ENCODE measurements around the gene RNF213.

The RNF213 gene

DNA sequence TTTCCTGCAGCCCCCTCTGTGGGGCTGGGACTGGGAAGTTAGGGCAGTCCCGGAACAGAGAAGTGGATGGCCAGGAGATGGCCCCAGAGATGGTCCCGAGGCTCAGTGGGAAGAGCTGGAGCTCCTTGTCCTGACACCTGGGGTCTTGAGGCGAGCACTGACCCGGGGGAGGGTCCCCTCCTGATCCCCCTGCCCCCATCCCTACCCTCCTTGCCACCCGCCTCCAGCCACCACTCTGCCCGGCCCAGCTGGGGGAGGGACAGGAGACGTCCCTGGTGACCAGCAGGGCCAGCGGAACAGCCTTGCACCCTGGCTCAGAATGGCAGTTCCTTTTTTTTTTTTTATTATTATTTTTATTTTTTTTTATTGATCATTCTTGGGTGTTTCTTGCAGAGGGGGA is 13.9 kb upstream of the RNF213 start:
- TF ChIP-seq, protein P1, sequence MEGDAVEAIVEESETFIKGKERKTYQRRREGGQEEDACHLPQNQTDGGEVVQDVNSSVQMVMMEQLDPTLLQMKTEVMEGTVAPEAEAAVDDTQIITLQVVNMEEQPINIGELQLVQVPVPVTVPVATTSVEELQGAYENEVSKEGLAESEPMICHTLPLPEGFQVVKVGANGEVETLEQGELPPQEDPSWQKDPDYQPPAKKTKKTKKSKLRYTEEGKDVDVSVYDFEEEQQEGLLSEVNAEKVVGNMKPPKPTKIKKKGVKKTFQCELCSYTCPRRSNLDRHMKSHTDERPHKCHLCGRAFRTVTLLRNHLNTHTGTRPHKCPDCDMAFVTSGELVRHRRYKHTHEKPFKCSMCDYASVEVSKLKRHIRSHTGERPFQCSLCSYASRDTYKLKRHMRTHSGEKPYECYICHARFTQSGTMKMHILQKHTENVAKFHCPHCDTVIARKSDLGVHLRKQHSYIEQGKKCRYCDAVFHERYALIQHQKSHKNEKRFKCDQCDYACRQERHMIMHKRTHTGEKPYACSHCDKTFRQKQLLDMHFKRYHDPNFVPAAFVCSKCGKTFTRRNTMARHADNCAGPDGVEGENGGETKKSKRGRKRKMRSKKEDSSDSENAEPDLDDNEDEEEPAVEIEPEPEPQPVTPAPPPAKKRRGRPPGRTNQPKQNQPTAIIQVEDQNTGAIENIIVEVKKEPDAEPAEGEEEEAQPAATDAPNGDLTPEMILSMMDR (conservative IDR thresholded peaks at IDR 0.05), result no peak

DNA sequence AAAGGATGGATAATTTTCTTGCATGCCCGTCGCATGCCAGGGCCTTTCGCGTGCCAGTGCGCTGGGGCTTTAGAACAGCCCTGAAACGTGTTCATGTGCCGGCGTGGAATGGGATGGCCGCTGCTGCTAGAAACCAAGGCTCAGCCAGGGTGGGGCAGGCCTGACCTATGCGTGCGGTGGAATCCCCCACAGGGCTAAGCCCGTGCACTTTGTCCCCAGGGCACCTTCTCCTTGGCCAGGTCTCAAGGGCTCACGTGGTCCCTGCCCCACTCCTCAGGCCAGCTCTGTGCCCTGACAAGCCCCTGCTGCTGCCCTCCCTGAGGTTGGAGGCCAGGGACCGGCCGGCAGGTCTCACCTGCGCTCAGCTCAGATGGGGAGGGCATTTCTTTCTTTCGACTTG is 13.1 kb upstream of the RNF213 start:
- TF ChIP-seq, protein P1 (conservative IDR thresholded peaks at IDR 0.05), result no peak
- no peak overlapping the region for H3K27ac ChIP-seq

More for the DNA sequence above, 13.9 kb upstream of the RNF213 start:
- H3K27ac ChIP-seq, result no peak overlapping the region

DNA sequence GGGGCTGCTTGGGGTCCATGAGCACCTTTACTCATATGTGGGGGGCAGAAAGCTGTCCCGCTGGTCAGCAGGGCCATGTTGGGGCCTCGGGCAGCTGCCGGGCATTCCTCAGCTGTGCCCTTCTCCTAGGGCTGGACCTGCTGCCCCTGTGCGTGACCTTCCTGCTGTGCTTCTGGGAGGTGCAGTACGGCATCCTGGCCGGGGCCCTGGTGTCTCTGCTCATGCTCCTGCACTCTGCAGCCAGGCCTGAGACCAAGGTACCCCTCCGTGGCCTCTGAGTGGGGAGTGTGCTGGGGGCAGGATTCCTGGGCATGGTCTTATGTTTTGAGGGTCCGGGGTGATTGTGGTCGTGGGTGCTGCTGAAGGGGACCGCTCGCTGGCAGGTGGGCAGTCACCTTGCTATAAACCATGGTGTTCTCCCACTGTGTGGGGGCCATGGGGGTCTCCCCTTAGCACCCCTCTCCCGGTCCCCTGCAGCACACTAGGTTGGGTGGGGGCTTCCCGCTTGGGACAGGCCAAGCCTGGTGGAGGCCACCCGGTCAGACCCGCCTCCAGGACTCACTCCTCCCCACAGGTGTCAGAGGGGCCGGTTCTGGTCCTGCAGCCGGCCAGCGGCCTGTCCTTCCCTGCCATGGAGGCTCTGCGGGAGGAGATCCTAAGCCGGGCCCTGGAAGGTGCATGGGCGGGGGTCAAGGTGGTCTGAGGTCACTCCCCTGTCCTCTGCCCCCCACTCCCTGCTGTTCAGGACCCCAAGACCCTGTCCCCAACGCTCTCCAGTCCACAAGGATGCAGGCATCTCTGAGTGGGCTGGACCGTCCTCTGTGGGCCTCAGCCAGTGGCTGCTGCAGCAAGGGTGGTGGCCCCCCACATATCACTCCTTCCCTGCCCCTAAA is 12.4 kb upstream of the RNF213 start:
- H3K27ac ChIP-seq, result no peak overlapping the region
- TF ChIP-seq, protein P1 (conservative IDR thresholded peaks at IDR 0.05), result no peak

DNA sequence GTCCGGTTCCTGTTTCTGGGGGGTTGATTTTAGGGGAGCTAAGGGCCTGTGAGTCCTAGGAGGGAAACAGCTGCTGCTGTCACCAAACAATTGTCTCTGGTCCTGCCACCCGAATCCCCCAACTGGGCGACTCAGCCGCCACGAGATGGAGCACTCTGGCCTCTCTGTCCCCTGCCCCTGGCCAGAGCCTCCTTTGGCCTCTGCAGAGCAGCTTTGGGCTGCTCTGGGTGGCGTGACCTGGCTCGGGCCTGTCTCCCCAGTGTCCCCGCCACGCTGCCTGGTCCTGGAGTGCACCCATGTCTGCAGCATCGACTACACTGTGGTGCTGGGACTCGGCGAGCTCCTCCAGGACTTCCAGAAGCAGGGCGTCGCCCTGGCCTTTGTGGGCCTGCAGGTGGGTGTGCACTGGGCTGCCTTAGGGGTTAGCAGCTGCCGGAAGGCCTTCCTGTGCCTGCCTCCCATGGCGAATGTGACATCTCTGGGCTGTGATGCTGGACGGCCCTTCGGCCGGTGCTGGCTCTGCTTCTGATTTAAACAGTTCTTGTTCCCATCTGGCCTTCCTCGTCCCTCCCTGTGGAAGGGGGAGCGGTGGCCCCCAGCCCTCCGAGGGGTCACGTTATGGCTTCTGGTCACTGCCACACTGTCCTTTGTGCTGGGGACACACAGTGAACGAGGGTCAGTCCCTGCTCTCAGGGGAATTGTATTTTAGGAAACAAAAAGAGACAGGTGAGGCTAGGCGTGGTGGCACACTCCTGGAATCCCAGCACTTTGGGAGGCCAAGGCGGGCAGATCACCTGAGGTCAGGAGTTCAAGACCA is 11.6 kb upstream of the RNF213 start:
- H3K27ac ChIP-seq, result no peak overlapping the region
- TF ChIP-seq, protein P1 (conservative IDR thresholded peaks at IDR 0.05), result no peak

DNA sequence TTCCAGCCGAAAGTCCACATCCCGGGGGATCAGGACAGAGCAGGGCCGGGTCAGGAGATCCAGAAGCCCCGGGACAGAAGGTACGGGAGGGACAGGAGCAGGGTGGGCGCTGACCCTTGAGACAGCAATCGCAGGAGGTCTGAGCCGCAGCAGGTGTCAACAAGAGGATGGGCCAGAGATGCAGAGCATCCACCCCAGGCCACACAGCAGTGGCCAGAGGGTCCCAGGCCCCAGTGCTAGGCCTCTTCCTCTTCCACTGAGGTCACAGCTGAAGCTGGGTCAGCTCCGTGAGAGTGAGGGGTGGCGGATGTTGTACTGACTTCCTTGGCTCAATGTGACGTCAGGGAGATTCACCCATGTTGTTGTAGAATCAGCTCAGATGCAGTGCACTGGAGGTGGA is 8.7 kb upstream of the RNF213 start:
- H3K27ac ChIP-seq, result no peak overlapping the region
- TF ChIP-seq, protein P1 (conservative IDR thresholded peaks at IDR 0.05), result no peak

DNA sequence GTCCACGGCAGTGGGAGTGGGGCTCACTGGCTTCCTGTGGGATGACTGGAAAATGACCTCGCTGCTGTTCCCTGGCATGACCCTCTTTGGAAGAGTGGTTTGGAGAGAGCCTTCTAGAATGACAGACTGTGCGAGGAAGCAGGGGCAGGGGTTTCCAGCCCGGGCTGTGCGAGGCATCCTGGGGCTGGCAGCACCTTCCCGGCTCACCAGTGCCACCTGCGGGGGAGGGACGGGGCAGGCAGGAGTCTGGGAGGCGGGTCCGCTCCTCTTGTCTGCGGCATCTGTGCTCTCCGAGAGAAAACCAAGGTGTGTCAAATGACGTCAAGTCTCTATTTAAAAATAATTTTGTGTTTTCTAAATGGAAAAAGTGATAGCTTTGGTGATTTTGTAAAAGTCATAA is 7.8 kb upstream of the RNF213 start:
- H3K27ac ChIP-seq, result peak overlapping the region; percentile 33; the same call in 1 of the 2 replicates
- TF ChIP-seq, protein P1 (conservative IDR thresholded peaks at IDR 0.05), result peak; percentile 93

All from VCaP (cell line).